Neural crest cell (in vitro differentiated cells): Measurements from ENCODE around the gene PAX2. TPM values are rescaled to one million over a fixed set of nuclear protein-coding genes. Genes with fewer than 3 reads are reported as not detected.

Experiments
- DNase-seq: peaks from one replicate; pipeline ENCODE4 v3.0.0; 2021; ENCODE audit warnings: low read depth, mixed read lengths, low spot score
- H3K27ac Mint-ChIP-seq: one replicate; pipeline ENCODE4 v1.8.0; 2021; ENCODE audit warnings: mild to moderate bottlenecking, mixed read lengths; ENCODE audit not compliant: unreplicated experiment
- H3K27me3 Mint-ChIP-seq: 2 replicates; pipeline ENCODE4 v1.8.0; 2021; ENCODE audit warnings: low read depth, mild to moderate bottlenecking, mixed read lengths
- H3K36me3 Mint-ChIP-seq: 2 replicates; pipeline ENCODE4 v1.8.0; 2021; ENCODE audit warnings: low read depth, mild to moderate bottlenecking, mixed read lengths
- H3K4me1 Mint-ChIP-seq: 2 replicates; pipeline ENCODE4 v1.8.0; 2021; ENCODE audit warnings: mixed read lengths
- H3K4me3 Mint-ChIP-seq: one replicate; pipeline ENCODE4 v1.8.0; 2021; ENCODE audit warnings: mild to moderate bottlenecking, mixed read lengths
- H3K9me3 Mint-ChIP-seq: 2 replicates; pipeline ENCODE4 v1.8.0; 2021; ENCODE audit warnings: mixed read lengths
- CTCF ChIP-seq: fragments of 200-600 bp; sonication (generic); conservative IDR thresholded peaks from 2 replicates; pipeline ENCODE4 v1.5.0; 2021; ENCODE audit warnings: antibody characterized with exemption, mild to moderate bottlenecking
- total RNA-seq: library from RNA; stranded (reverse); gene quantifications from 2 replicates; pipeline ENCODE4 v1.2.1, GENCODE V29; 2021

PAX2 gene
- total RNA-seq, 1 donor from 2014 or later: 1.5 TPM

GRCh38 chr10:100873146-100873826 is 127.9 kb downstream of the PAX2 start:
- no peak for DNase-seq
- H3K9me3 Mint-ChIP-seq: no peaks in the 10 kb centered on the region
- no peak overlapping the region for H3K4me3 Mint-ChIP-seq
- H3K27ac Mint-ChIP-seq: no peak overlapping the region
- peaks cover 24% of the 10 kb centered on the region for H3K4me1 Mint-ChIP-seq
- H3K36me3 Mint-ChIP-seq: no peaks in the 10 kb centered on the region
- peaks cover 11% of the 10 kb centered on the region for H3K27me3 Mint-ChIP-seq
- no peak for TF ChIP-seq CTCF

GRCh38 chr10:100873827-100874326 is 128.5 kb downstream of the PAX2 start:
- Mint-ChIP-seq H3K27me3 (peaks cover 11% of the 10 kb centered on the region), H3K27ac (no peak overlapping the region), H3K4me1 (peaks cover 22% of the 10 kb centered on the region), H3K4me3 (no peak overlapping the region), H3K9me3 (no peaks in the 10 kb centered on the region), H3K36me3 (no peaks in the 10 kb centered on the region)
- no peak for DNase-seq
- no peak for TF ChIP-seq CTCF

GRCh38 chr10:100874702-100875483 is 129.5 kb downstream of the PAX2 start:
- Mint-ChIP-seq H3K27ac (peak overlapping the region; percentile 35), H3K9me3 (no peaks in the 10 kb centered on the region), H3K4me1 (peaks cover 20% of the 10 kb centered on the region), H3K27me3 (peaks cover 7% of the 10 kb centered on the region), H3K36me3 (no peaks in the 10 kb centered on the region), H3K4me3 (no peak overlapping the region)
- no peak for DNase-seq
- TF ChIP-seq CTCF: no peak

- peaks cover 20% of the 10 kb centered on the region for H3K4me1 Mint-ChIP-seq
- no peak for TF ChIP-seq CTCF
- peaks cover 7% of the 10 kb centered on the region for H3K27me3 Mint-ChIP-seq
- no peak overlapping the region for H3K27ac Mint-ChIP-seq
- no peaks in the 10 kb centered on the region for H3K36me3 Mint-ChIP-seq
- DNase-seq: no peak
- no peaks in the 10 kb centered on the region for H3K9me3 Mint-ChIP-seq
- H3K4me3 Mint-ChIP-seq: no peak overlapping the region
These were observed 130.2 kb downstream of the PAX2 start for GRCh38 chr10:100875484-100876166.

- Mint-ChIP-seq H3K4me1 (peaks cover 25% of the 10 kb centered on the region), H3K4me3 (no peak overlapping the region), H3K27me3 (peaks cover 7% of the 10 kb centered on the region), H3K9me3 (no peaks in the 10 kb centered on the region), H3K27ac (no peak overlapping the region), H3K36me3 (no peaks in the 10 kb centered on the region)
- TF ChIP-seq CTCF: no peak
- no peak for DNase-seq
These were observed 131.4 kb downstream of the PAX2 start for GRCh38 chr10:100876585-100877460.
